T-cell (primary cell): ENCODE data around the gene OR10A6. TPM values are rescaled to one million over a fixed set of nuclear protein-coding genes. Genes with fewer than 3 reads are reported as not detected.

Source experiments
- ATAC-seq, 4 experiments: fragments of 200-7000 bp in 3 of 4; fragments of 150-1000 bp in 1 of 4; cut with Tn5 transposase; replicated peaks in 1 of 4; 1 replicate in 3 of 4; 2 replicates in 1 of 4; pipeline ENCODE4 v1.10.0; 2021; ENCODE audit warnings: moderate library complexity in 3 of 4, mild to moderate bottlenecking in 2 of 4, moderate number of reproducible peaks in 1 of 4
- CTCF ChIA-PET, 2 donors: fragments of 300-600 bp; sonication (Branson Sonifier 250); formaldehyde crosslinking; loops; one replicate each; lab custom pipeline; 2022; ENCODE audit warnings: antibody characterized with exemption in 2 of 2; lab: Charles Lee
- POLR2A ChIA-PET, 2 donors: fragments of 300-600 bp; sonication (Branson Sonifier 250); formaldehyde crosslinking; loops; one replicate each; lab custom pipeline; 2022; ENCODE audit warnings: antibody characterized with exemption in 2 of 2; lab: Charles Lee
- DNase-seq, 35 experiments: peaks; one replicate each; pipeline versions ENCODE4 v3.0.0 to v3.0.0-alpha.2; 2013 to 2023
- H3K27ac ChIP-seq: one replicate; pipeline ENCODE4 v1.5.1; 2013; ENCODE audit warnings: low read length
- H3K27me3 ChIP-seq, 2 experiments: replicated peaks in 1 of 2; 1 replicate in 1 of 2; 2 replicates in 1 of 2; pipeline versions ENCODE4 v1.6.1 to v1.7.0; 2013; ENCODE audit warnings: low read length in 1 of 2, mixed read lengths in 1 of 2; ENCODE audit not compliant: control insufficient read depth in 2 of 2, insufficient read depth in 2 of 2; ENCODE audit errors: extremely low read depth in 1 of 2
- H3K36me3 ChIP-seq, 2 donors: 1 replicate in 1 of 2; 2 replicates in 1 of 2; pipeline versions ENCODE4 v1.6.1 to v1.7.0; 2013; ENCODE audit warnings: low read length in 1 of 2; ENCODE audit not compliant: control insufficient read depth in 2 of 2, insufficient read depth in 1 of 2; ENCODE audit errors: extremely low read depth in 1 of 2
- H3K4me1 ChIP-seq, 2 experiments: 1 replicate in 1 of 2; 2 replicates in 1 of 2; pipeline versions ENCODE4 v1.6.1 to v1.7.0; 2013; ENCODE audit warnings: low read length in 2 of 2, mixed read lengths in 1 of 2; ENCODE audit not compliant: insufficient read depth in 2 of 2, control insufficient read depth in 1 of 2; ENCODE audit errors: extremely low read depth in 1 of 2
- H3K4me3 ChIP-seq, 2 donors: 1 replicate in 1 of 2; 2 replicates in 1 of 2; pipeline versions ENCODE4 v1.5.1 to v1.7.0; 2013; ENCODE audit warnings: mild to moderate bottlenecking in 2 of 2, low read length in 1 of 2, moderate library complexity in 1 of 2; ENCODE audit not compliant: control insufficient read depth in 1 of 2; ENCODE audit errors: extremely low read depth in 1 of 2
- H3K9me3 ChIP-seq: 2 replicates; pipeline ENCODE4 v1.7.0; 2013
- H3K27ac Mint-ChIP-seq, 2 donors: one replicate each; pipeline ENCODE4 v1.8.0; 2020 to 2021; ENCODE audit warnings: mild to moderate bottlenecking in 2 of 2, mixed read lengths in 2 of 2
- H3K27me3 Mint-ChIP-seq, 2 donors: one replicate each; pipeline ENCODE4 v1.8.0; 2021 to 2022; ENCODE audit warnings: mixed read lengths in 2 of 2
- H3K36me3 Mint-ChIP-seq: one replicate; pipeline ENCODE4 v1.8.0; 2021; ENCODE audit warnings: mixed read lengths
- H3K4me1 Mint-ChIP-seq, 3 donors: one replicate each; pipeline ENCODE4 v1.8.0; 2020 to 2022; ENCODE audit warnings: mixed read lengths in 3 of 3, mild to moderate bottlenecking in 1 of 3
- H3K4me3 Mint-ChIP-seq, 3 donors: one replicate each; pipeline ENCODE4 v1.8.0; 2020 to 2022; ENCODE audit warnings: mild to moderate bottlenecking in 3 of 3, mixed read lengths in 3 of 3, moderate library complexity in 3 of 3
- H3K9me3 Mint-ChIP-seq, 3 donors: one replicate each; pipeline ENCODE4 v1.8.0; 2020 to 2022; ENCODE audit warnings: mixed read lengths in 3 of 3
- WGBS: methylation state at CpG from one replicate; pipeline ENCODE4 v1.1.5; 2013; ENCODE audit warnings: missing lambda C conversion rate; ENCODE audit not compliant: insufficient coverage; 5-methylcytosine and 5-hydroxymethylcytosine counted together
- total RNA-seq, 35 experiments: library from RNA in 6 of 35; stranded (reverse) in 6 of 35; fragments of 120-200 nt in 1 of 35; gene quantifications; one replicate each; pipeline versions ENCODE4 v1.2.1 to v1.2.4 and lab custom pipeline; 2013 to 2026

The OR10A6 gene
- total RNA-seq, 5 donors from 2014 or later (not counting 1 experiment from before 2014, with no cell fraction given): not detected

GRCh38 chr11:7906481-7906880 is 24.6 kb downstream of the OR10A6 start:
- no peaks in the 10 kb centered on the region for H3K36me3 ChIP-seq
- no peaks in the 10 kb centered on the region for H3K9me3 ChIP-seq
- WGBS: 50% methylated on average over 1 of the region's 4 CpGs
- no peaks in the 10 kb centered on the region for H3K9me3 Mint-ChIP-seq
- CTCF ChIA-PET: no interaction called here
- H3K36me3 Mint-ChIP-seq: no peaks in the 10 kb centered on the region
- no peak overlapping the region for H3K27ac ChIP-seq
- no peak overlapping the region for H3K4me3 ChIP-seq
- no peak overlapping the region for H3K27ac Mint-ChIP-seq
- H3K4me1 Mint-ChIP-seq: no peaks in the 10 kb centered on the region
- no peak for DNase-seq
- no peaks in the 10 kb centered on the region for H3K4me1 ChIP-seq
- H3K27me3 Mint-ChIP-seq: peaks cover 24 to 34% of the 10 kb centered on the region in 2 donors
- ATAC-seq: no peak
- H3K27me3 ChIP-seq: peaks cover 0 to 9% of the 10 kb centered on the region in 2 experiments
- no peak overlapping the region for H3K4me3 Mint-ChIP-seq
- POLR2A ChIA-PET: interaction anchor here in 1 of 2 donors (0.5 kb wide), 1 partner anchor 212 kb away, joined by 9 read pairs; no protein-coding TSS in a partner anchor

DNA sequence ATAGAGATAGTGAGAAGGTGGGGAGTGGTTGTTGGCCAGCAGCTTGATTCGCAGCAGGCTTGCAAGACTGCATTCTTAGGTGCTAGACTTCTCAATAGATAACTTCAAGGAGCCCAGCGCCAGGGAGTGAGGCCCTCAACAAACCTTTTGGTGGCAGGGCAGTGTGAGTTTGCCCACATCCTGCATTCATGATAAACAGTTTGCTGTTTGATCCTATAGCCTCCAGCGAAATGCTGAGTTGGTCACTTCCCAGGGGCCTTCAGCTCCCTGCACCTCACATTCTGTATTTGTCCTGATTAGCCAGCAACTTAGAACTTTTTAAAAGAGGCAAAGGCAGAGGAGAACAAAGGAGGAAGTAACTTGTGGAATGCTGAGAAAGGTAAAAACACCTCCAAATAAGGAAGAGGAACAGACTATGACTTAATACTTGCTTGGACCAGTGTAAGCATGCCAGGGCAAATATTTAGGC is 25.1 kb downstream of the OR10A6 start:
- WGBS: 40% methylated on average over 1 of the region's 3 CpGs
- H3K4me3 Mint-ChIP-seq: no peak overlapping the region
- POLR2A ChIA-PET: interaction anchor here in 1 of 2 donors (0.5 kb wide), 1 partner anchor 211 kb away, joined by 9 read pairs; no protein-coding TSS in a partner anchor
- CTCF ChIA-PET: interaction anchor here in 1 of 2 donors (0.9 kb wide), 1 partner anchor 13 kb away, joined by 4 read pairs; no protein-coding TSS in a partner anchor
- H3K27ac ChIP-seq: no peak overlapping the region
- H3K27me3 ChIP-seq: peaks cover 0 to 9% of the 10 kb centered on the region in 2 experiments
- no peaks in the 10 kb centered on the region for H3K4me1 ChIP-seq
- ATAC-seq (no peak), DNase-seq (no peak)
- H3K4me3 ChIP-seq: no peak overlapping the region
- no peaks in the 10 kb centered on the region for H3K36me3 ChIP-seq
- no peaks in the 10 kb centered on the region for H3K9me3 ChIP-seq
- H3K36me3 Mint-ChIP-seq: no peaks in the 10 kb centered on the region
- H3K27ac Mint-ChIP-seq: no peak overlapping the region
- H3K9me3 Mint-ChIP-seq: no peaks in the 10 kb centered on the region
- H3K27me3 Mint-ChIP-seq: peaks cover 24 to 34% of the 10 kb centered on the region in 2 donors
- H3K4me1 Mint-ChIP-seq: no peaks in the 10 kb centered on the region

DNA sequence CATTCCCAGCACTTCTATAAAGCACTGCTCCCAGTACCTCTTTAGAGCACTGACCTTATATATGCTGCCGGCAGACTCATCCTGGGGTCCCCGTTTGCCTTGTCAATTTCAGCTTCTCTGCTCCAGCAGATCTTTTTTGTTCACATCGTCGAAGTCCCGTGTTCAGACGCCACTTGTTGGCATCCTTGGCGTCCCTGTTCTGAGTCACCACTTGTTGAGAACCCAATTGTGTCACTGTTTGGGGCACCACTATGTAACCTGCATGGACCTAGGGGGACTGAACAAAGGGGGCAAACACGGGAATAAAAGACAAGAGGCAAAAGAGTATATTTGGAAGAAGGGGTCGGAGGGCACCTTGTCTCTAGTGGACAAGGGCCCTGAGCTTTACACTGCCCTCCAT is 25.5 kb downstream of the OR10A6 start:
- Histone ChIP-seq H3K27ac (no peak overlapping the region), H3K4me3 (no peak overlapping the region), H3K4me1 (no peaks in the 10 kb centered on the region), H3K27me3 (peaks cover 0 to 9% of the 10 kb centered on the region in 2 experiments), H3K36me3 (no peaks in the 10 kb centered on the region), H3K9me3 (no peaks in the 10 kb centered on the region)
- ChIA-PET CTCF (interaction anchor here in 1 of 2 donors (0.9 kb wide), 1 partner anchor 13 kb away, joined by 4 read pairs; no protein-coding TSS in a partner anchor), POLR2A (no interaction called here)
- Mint-ChIP-seq H3K27me3 (peaks cover 22 to 33% of the 10 kb centered on the region in 2 donors), H3K4me3 (no peak overlapping the region), H3K9me3 (no peaks in the 10 kb centered on the region), H3K36me3 (no peaks in the 10 kb centered on the region), H3K27ac (no peak overlapping the region), H3K4me1 (no peaks in the 10 kb centered on the region)
- ATAC-seq (no peak), DNase-seq (no peak)
- 81% methylated on average over 7 of the region's 9 CpGs for WGBS

DNA sequence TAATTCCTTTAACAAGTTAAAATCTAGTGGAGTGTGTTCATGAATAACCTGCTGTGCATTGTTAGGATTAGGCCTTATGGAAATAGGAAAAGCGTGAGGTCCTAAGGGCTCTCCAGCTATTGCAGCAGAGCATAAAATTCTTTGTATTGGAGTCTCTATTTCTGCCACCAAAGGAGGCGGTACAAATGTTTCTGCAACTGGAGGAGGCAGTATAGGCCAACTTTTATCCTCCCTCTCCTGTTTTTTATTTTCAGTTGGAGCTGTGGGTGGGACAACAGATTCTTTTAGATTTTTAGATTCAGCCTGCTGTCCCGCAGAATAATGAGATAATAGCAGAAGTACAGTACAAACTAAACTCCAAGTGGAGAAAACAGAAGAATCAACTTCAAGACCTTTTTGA is 26.2 kb downstream of the OR10A6 start:
- peaks cover 0 to 1% (median 0%) of the 10 kb centered on the region in 3 donors for H3K9me3 Mint-ChIP-seq
- H3K27ac Mint-ChIP-seq: no peak overlapping the region
- no peak overlapping the region for H3K4me3 Mint-ChIP-seq
- Histone ChIP-seq H3K27me3 (peaks cover 0 to 9% of the 10 kb centered on the region in 2 experiments), H3K27ac (no peak overlapping the region), H3K9me3 (no peaks in the 10 kb centered on the region), H3K36me3 (no peaks in the 10 kb centered on the region), H3K4me3 (no peak overlapping the region), H3K4me1 (no peaks in the 10 kb centered on the region)
- H3K4me1 Mint-ChIP-seq: no peaks in the 10 kb centered on the region
- no CpG with 5 or more reads among the region's 3 CpGs for WGBS
- DNase-seq: no peak
- CTCF ChIA-PET: interaction anchor here in 1 of 2 donors (0.9 kb wide), 1 partner anchor 12 kb away, joined by 4 read pairs; no protein-coding TSS in a partner anchor
- POLR2A ChIA-PET: no interaction called here
- no peaks in the 10 kb centered on the region for H3K36me3 Mint-ChIP-seq
- ATAC-seq: no peak
- H3K27me3 Mint-ChIP-seq: peaks cover 19 to 30% of the 10 kb centered on the region in 2 donors

- H3K27me3 Mint-ChIP-seq: peaks cover 21 to 32% of the 10 kb centered on the region in 2 donors
Observed at GRCh38 chr11:7903940-7904339, 27.1 kb downstream of the OR10A6 start.

DNA sequence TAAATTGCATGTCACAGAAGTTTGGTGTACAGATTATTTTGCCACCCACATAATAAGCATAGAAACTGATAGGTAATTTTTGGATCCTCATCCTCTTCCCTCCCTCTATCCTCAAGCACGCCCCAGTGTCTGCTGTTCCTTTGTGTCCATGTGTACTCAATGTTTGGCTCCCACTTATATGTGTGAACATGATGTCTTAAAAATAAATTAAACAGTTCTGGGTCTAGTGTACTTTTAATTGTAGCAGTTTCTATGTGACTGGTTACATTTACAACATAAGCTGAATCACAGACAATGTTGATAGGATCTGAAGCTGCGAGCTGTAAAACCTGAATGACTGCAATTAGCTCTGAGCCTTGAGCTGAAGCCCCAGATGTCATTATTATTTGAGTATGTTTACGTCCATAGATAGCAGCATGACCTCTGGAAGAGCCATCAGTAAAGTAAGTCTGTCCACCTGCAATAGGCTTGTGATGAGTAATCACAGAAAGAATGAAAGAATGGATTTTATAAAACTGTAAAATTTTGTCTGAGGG is 29.7 kb downstream of the OR10A6 start:
- H3K36me3 ChIP-seq: no peaks in the 10 kb centered on the region
- H3K4me3 ChIP-seq: no peak overlapping the region
- DNase-seq: no peak
- Mint-ChIP-seq H3K4me3 (no peak overlapping the region), H3K27ac (no peak overlapping the region), H3K9me3 (peaks cover 0 to 4% (median 0%) of the 10 kb centered on the region in 3 donors), H3K4me1 (no peaks in the 10 kb centered on the region), H3K27me3 (peaks cover 11 to 26% of the 10 kb centered on the region in 2 donors), H3K36me3 (no peaks in the 10 kb centered on the region)
- WGBS: 64% methylated on average over 2 of the region's 3 CpGs
- ChIA-PET POLR2A (no interaction called here), CTCF (no interaction called here)
- H3K4me1 ChIP-seq: no peaks in the 10 kb centered on the region
- peaks cover 0 to 7% of the 10 kb centered on the region in 2 experiments for H3K27me3 ChIP-seq
- H3K9me3 ChIP-seq: no peaks in the 10 kb centered on the region
- H3K27ac ChIP-seq: no peak overlapping the region
- no peak for ATAC-seq

More at GRCh38 chr11:7903940-7904339, 27.1 kb downstream of the OR10A6 start:
- Histone ChIP-seq H3K27me3 (peaks cover 0 to 9% of the 10 kb centered on the region in 2 experiments), H3K4me1 (no peaks in the 10 kb centered on the region), H3K9me3 (no peaks in the 10 kb centered on the region), H3K4me3 (no peak overlapping the region), H3K27ac (no peak overlapping the region), H3K36me3 (no peaks in the 10 kb centered on the region)
- DNase-seq (no peak), ATAC-seq (no peak)
- H3K36me3 Mint-ChIP-seq: no peaks in the 10 kb centered on the region
- 14% methylated on average over 1 of the region's 2 CpGs for WGBS
- H3K4me1 Mint-ChIP-seq: no peaks in the 10 kb centered on the region
- POLR2A ChIA-PET: no interaction called here
- CTCF ChIA-PET: interaction anchor here in 1 of 2 donors (1.7 kb wide), 1 partner anchor 11 kb away, joined by 5 read pairs; no protein-coding TSS in a partner anchor
- no peak overlapping the region for H3K4me3 Mint-ChIP-seq
- H3K27ac Mint-ChIP-seq: no peak overlapping the region
- peaks cover 0 to 4% (median 0%) of the 10 kb centered on the region in 3 donors for H3K9me3 Mint-ChIP-seq
